GM18520 (cell line): Measurements from ENCODE around the gene DAZAP1.
A peak's percentile ranks its signal among the peaks of the same experiment; 100 is the strongest.

Experiments
- ATAC-seq: cut with Tn5 transposase; IDR thresholded peaks from one replicate; pipeline ENCODE4 v1.9.1; 2021; ENCODE audit not compliant: unreplicated experiment

The DAZAP1 gene

GRCh38 chr19:1377176-1377964 is 30.0 kb upstream of the DAZAP1 start:
- no peak for ATAC-seq

GRCh38 chr19:1377965-1378785 is 29.2 kb upstream of the DAZAP1 start:
- ATAC-seq = no peak

DNA sequence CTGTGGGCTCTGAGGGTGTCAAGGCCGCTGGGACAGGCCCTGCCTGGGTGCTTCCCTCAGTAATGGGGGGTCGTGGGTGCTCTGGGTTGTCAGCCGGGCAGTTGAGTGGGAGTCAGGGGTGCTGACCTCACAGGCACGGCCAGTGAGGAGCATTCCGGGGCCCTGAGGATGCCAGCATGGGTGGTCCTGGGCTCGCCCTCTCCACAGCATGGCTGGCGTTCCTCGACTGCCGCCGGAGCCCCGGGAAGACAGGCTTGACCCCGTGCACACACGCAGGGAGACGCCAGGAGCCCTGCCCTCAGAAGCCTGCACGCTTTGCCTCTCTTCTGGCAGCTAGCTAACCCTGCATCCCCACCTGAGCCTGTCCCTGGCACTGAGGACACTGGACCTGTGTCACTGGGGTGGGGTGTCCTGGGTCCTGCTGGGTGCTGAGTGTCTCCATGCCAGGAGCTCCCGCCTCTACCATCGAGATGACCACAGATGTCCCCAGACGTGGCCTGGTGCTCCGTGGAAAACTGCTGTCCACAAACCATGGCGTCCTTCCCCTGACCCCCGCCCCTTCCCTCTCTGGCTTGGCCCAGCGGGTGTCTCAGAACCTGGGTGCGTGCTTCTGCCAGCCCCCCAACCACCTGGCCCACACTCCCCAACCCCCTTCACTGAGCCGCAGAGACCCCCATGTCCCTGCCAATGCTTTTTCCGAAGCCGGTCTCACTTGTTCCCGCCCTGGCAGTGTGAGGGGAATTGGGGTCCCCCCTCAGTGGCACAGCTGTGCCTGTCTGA is 28.1 kb upstream of the DAZAP1 start:
- ATAC-seq = no peak

GRCh38 chr19:1379961-1380489 is 27.4 kb upstream of the DAZAP1 start:
- ATAC-seq = no peak

- no peak for ATAC-seq
Observed at GRCh38 chr19:1382250-1382649, 25.1 kb upstream of the DAZAP1 start.

GRCh38 chr19:1383017-1383311 is 24.4 kb upstream of the DAZAP1 start:
- no peak for ATAC-seq

DNA sequence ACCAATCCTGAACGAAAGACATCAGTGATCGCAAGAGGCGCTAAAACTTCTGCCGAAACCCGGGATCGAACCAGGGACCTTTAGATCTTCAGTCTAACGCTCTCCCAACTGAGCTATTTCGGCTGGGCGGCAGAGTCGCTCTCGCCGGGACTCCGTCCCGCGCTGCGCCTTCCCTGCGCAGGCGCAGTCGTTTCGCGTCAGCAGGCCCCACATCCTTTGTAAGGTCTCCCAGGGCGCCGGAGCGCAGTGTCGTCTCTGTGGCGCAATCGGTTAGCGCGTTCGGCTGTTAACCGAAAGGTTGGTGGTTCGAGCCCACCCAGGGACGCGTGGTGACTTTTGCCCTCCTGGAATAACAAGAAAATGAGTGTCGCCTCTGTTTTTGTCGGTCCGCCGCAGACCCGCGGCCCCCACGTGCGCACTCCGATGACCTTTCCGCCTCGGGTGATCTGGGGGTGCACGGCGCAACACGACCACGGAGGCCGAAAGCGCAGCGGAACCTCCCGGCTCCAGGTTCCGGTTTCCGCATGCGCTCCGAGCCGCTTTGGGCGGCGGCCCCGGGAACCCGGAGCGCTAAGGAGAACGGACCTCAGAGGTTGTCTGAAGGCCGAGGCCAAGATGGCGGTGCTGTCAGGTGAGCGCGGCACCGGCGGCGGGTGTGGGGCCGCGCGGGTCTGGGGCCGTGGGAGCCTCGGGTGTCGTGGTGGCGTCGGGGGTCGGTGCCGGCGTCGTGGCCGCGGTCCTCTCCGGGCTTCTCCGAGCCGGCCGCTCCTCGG is 23.9 kb upstream of the DAZAP1 start, which contains the start of gene NDUFS7:
TSS of gene NDUFS7 (plus strand) at position 596 of the 773 bp plus-strand sequence. CDS start at position 616, 20 bp downstream.
- peak; percentile 90 for ATAC-seq

DNA sequence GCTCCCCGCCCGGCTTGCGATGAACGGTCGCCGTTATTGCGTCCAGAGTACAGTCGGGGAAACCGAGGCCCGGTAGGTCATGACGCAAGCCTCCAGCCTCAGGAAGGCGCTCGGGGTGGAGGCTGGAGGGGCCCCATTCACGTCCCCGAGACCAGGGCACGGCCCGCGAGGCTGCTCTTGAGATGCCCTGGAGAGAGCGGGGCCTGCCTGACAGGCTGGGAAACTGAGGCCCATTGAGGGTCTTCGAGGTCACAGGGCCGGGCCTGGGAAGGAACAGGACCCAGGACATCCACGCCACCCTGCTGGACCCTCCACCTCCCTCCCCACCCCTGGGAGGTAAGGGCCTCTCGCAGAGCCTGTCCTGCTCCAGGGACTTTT is 23.3 kb upstream of the DAZAP1 start:
- ATAC-seq = no peak

DNA sequence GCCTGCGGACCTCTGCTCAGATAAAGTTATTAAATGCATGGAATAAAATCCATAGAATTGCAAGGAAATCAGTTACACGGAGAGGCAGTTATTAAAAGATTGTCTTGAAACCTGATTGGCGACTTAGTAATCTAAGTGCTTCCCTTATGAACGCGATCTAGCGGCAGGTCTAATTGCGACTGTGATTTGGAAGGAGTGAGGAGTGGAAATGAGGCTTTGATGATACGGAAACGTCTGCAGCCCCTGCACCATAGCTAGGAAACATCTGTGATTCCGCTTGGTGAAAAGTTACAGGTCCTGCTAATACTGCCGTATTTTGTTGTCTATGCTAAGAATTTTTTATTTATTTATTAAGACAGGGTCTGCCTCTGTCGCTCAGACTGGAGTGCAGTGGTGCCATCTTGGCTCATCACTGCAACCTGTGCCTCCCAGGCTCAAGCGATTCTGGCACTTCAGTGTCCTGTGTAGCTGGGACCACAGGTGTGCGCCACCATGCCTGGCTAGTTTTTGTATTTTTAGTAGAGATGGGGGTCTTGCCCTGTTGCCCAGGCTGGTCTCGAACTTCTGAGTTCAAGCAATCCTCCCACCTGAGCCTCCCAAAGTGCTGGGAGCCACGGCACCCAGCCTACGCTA is 22.8 kb upstream of the DAZAP1 start:
- no peak for ATAC-seq

DNA sequence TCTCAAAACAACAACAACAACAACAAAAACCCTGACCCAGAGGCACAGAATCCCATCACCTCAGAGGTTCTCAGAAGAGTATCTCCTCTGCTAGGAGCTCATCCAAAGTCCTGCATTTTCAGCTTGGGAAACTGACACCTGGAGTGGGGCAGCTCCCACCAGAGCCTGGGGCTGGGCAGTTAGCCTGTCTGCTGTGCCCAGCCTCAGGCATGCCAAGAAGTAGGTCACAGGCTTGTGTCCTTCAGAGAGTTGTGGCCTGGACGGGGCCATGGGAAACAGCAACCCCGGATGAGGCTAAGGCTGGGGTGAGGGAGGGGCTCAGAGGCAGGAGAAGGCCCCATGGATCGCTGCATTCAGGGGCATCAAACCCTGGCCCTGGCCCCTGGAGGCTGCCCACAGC is 21.6 kb upstream of the DAZAP1 start:
- no peak for ATAC-seq

DNA sequence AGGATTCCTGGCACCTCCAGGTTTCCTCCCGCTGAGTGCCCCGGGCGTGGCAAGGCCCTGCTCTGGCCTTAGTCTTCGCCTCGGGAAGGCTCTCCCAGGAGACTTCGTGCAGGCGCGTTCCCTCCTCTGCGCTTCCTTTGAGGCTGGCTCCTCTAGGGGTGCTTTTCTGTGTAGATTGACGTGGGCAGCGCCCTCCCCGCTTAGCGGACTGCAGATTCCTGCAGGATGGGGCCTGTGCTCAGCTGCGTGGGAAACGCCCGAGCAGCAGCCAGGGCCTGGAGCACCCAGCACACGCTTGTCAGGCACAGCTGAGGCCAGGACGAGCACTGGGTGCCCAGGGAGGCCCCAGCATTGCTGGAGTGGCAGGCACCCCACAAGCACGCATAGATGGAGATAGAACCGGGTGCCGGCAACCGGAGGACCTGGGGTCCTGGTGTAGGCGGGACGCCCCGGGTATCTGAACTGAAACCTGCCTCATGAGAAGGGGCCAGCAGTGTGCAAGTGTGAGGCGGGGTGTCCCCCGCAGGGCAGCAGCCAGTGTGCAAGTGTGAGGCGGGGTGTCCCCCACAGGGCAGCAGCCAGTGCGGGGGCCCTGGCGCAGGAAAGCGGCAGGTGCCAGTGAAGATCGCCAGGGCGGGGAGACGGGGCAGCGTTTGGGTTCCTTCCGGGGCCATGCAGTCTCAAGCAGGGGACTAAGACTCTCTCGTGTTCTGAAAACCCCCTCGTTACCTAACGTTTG is 20.3 kb upstream of the DAZAP1 start:
- ATAC-seq = no peak

DNA sequence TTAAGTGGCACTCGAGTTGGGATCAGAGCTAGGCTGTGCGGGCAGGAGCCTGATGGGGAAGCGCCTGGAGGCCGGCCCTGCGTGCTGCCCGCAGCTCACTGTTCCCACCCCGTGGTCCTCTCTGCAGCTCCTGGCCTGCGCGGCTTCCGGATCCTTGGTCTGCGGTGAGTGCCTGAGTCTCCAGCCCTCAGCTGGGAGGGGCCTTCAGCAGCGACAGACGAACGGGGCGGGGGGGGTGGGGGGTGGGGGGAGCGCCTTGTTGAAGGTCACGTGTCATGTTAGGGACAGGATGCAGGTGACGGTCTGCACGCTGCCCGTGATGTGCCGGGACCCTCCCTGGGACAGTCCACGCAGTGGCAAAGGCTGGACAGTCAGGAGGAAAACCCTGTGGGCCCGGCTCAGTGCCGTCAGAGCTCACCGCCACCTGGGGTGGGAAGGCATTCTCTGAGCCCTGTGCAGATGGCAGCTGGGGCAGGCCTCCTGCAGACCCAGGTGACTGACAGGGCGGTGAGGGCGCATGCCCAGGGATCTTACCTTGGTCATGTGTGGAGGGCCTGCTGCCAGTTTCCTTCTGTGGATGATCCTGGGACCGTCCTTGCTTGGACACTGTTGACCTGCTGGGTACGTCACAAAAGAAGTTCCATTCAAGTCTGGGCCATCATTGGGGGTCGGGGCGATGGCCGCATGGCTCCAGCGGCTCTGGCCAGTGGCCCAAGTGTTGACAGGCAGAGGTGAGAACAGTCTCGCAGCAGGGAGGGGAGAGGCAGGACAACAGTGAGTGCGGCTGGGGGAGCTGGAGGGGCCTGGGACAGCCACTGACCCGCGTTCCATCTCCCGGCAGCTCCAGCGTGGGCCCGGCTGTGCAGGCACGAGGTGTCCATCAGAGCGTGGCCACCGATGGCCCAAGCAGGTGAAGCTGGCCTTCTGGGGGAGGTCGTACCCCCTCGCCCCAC is 19.4 kb upstream of the DAZAP1 start:
- no peak for ATAC-seq

DNA sequence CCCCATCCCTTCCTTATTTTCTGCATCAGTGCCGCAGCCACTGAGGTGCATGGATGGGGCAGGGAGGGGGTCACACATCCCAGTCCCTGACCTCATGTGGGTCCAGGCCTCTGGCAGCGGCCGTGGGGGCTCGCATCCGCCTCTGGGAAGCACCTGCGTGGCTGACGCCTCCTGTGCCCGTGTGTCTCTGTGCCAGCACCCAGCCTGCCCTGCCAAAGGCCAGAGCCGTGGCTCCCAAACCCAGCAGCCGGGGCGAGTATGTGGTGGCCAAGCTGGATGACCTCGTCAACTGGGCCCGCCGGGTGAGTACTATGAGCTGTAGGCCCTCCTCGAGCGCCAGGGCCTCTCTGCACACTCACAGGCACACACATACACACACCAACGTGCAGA is 18.8 kb upstream of the DAZAP1 start:
- ATAC-seq = no peak

GRCh38 chr19:1389033-1389940 is 18.1 kb upstream of the DAZAP1 start:
- no peak for ATAC-seq

DNA sequence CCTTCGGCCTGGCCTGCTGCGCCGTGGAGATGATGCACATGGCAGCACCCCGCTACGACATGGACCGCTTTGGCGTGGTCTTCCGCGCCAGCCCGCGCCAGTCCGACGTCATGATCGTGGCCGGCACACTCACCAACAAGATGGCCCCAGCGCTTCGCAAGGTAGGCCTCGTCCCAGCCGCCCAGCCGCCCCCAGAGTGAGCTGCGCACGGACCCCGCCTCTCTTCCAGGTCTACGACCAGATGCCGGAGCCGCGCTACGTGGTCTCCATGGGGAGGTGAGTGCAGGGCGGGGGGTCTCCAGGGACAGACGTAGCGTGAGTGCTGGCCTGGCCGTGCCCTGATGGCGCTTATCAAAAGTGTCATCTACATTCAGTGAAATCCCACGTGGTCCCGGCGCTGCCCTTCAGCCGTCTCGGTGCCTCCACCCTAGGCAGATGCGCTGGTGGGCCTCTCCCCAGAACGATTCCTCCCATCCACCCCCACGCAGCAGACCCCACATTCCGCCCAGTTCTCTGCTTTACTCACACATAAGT is 16.4 kb upstream of the DAZAP1 start:
- ATAC-seq = no peak

GRCh38 chr19:1392407-1392806 is 15.0 kb upstream of the DAZAP1 start:
- no peak for ATAC-seq

DNA sequence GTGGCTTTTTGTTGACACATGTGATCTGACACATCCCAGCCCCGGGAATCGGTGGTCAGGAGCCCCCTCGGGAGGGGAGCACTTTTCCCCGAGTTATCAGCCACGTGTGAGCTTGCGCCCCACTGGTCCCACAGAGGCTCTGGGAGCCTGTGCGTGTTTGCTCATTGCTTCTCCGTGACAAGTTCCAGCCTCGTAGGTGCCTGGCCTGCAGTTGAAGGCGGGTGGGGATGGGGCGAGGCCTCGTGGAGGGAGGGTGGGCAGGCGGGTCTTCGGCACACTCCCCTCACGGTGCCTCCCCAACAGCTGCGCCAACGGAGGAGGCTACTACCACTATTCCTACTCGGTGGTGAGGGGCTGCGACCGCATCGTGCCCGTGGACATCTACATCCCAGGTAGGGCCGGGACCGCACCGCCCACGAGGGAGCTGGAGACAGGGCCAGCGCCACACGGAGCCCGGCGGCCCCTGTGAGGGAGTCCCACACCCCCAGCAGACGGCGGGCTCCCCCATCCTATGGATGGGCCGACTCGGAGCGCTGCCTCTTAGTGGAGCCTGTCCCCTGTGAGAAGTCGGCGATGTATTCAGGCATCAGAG is 14.4 kb upstream of the DAZAP1 start:
- no peak for ATAC-seq
